Measurements from ENCODE around the gene ZNF793.

The ZNF793 gene

GRCh38 chr19:37565370-37565669 is 58.6 kb downstream of the ZNF793 start:
- DNase-seq (ENCODE audit: low read depth): no peak

GRCh38 chr19:37572203-37572602 is 65.5 kb downstream of the ZNF793 start:
- DNase-seq (ENCODE audit: low read depth): no peak

GRCh38 chr19:37583340-37583739 is 76.6 kb downstream of the ZNF793 start:
- DNase-seq (ENCODE audit: low read depth): no peak
